IMR-90 (cell line): Measurements from ENCODE around the gene KRT32. TPM values are rescaled to one million over a fixed set of nuclear protein-coding genes. Genes with fewer than 3 reads are reported as not detected.

ENCODE experiments used
- ATAC-seq: fragments of 200-7000 bp; cut with Tn5 transposase; 2 replicates; pipeline ENCODE4 v1.9.1; 2020; ENCODE audit warnings: low read depth, mild to moderate bottlenecking, moderate library complexity
- BruUV-seq: library from RNA; stranded (reverse); fragments of 400-500 nt; replicated peaks from 2 replicates; lab custom pipeline; 2021; lab: Mats Ljungman, UMichigan
- CTCF ChIA-PET: fragments of 300-600 bp; formaldehyde crosslinking; extraction: SDS; loops from one replicate; lab custom pipeline; 2021; ENCODE audit warnings: antibody characterized with exemption; lab: Yijun Ruan, JAX
- POLR2A ChIA-PET: fragments of 300-600 bp; sonication (Branson Sonifier 250); formaldehyde crosslinking; loops from one replicate; lab custom pipeline; 2022; ENCODE audit warnings: antibody characterized with exemption; ENCODE audit not compliant: unreplicated experiment; lab: Charles Lee
- DNase-seq: peaks from one replicate; pipeline ENCODE4 v3.0.0; 2013
- H2AFZ ChIP-seq: replicated peaks from 2 replicates; pipeline ENCODE3; 2013; ENCODE audit warnings: low read length, mild to moderate bottlenecking; ENCODE audit not compliant: poor library complexity
- H2AK5ac ChIP-seq: 2 replicates; pipeline ENCODE4 v1.6.1; 2013; ENCODE audit warnings: low read depth, low read length, inconsistent platforms
- H2AK9ac ChIP-seq: replicated peaks from 2 replicates; pipeline ENCODE3; 2013; ENCODE audit warnings: mild to moderate bottlenecking, low read depth, low read length, moderate library complexity; ENCODE audit not compliant: poor library complexity
- H2BK120ac ChIP-seq: 2 replicates; pipeline ENCODE4 v1.6.1; 2013; ENCODE audit warnings: low read depth, low read length, inconsistent platforms
- H2BK15ac ChIP-seq: 3 replicates; pipeline ENCODE4 v1.6.1; 2013; ENCODE audit warnings: low read depth, low read length, inconsistent platforms
- H2BK20ac ChIP-seq: 2 replicates; pipeline ENCODE4 v1.6.1; 2013; ENCODE audit warnings: low read depth, mild to moderate bottlenecking, inconsistent platforms, low read length, moderate library complexity
- H2BK5ac ChIP-seq: 2 replicates; pipeline ENCODE4 v1.6.1; 2013; ENCODE audit warnings: mild to moderate bottlenecking, low read depth, low read length, inconsistent platforms; ENCODE audit not compliant: poor library complexity, severe bottlenecking
- H3K14ac ChIP-seq: replicated peaks from 2 replicates; pipeline ENCODE4 v1.6.1; 2013; ENCODE audit warnings: low read depth, low read length, inconsistent platforms
- H3K18ac ChIP-seq: 2 replicates; pipeline ENCODE4 v1.6.1; 2013; ENCODE audit warnings: low read depth, low read length, control low read depth
- H3K23ac ChIP-seq: 2 replicates; pipeline ENCODE4 v1.6.1; 2013; ENCODE audit warnings: low read depth, low read length, inconsistent platforms
- H3K27ac ChIP-seq: 2 replicates; pipeline ENCODE4 v1.5.1; 2013; ENCODE audit warnings: mild to moderate bottlenecking, control low read depth, low read length; ENCODE audit not compliant: insufficient read depth
- H3K27me3 ChIP-seq: 2 replicates; pipeline ENCODE4 v1.6.1; 2013; ENCODE audit warnings: low read length; ENCODE audit not compliant: control insufficient read depth, insufficient read depth
- H3K36me3 ChIP-seq: 2 replicates; pipeline ENCODE4 v1.6.1; 2013; ENCODE audit warnings: low read length, mixed read lengths; ENCODE audit not compliant: control insufficient read depth, insufficient read depth
- H3K4ac ChIP-seq: 2 replicates; pipeline ENCODE4 v1.6.1; 2013; ENCODE audit warnings: low read depth, low read length, inconsistent platforms
- H3K4me1 ChIP-seq: 2 replicates; pipeline ENCODE4 v1.6.1; 2013; ENCODE audit warnings: low read length, mixed read lengths; ENCODE audit not compliant: control insufficient read depth, insufficient read depth
- H3K4me2 ChIP-seq: 2 replicates; pipeline ENCODE4 v1.6.1; 2013; ENCODE audit warnings: low read depth, mild to moderate bottlenecking, control low read depth, low read length, moderate library complexity
- H3K4me3 ChIP-seq: 2 replicates; pipeline ENCODE4 v1.5.1; 2013; ENCODE audit warnings: low read depth, mild to moderate bottlenecking, control low read depth, low read length, moderate library complexity; ENCODE audit not compliant: insufficient read depth
- H3K56ac ChIP-seq: 2 replicates; pipeline ENCODE4 v1.6.1; 2013; ENCODE audit warnings: low read length, inconsistent platforms; ENCODE audit not compliant: insufficient read depth; ENCODE audit errors: extremely low read depth
- H3K79me1 ChIP-seq, 2 experiments: 2 replicates each; pipeline ENCODE4 v1.6.1; 2013; ENCODE audit warnings: low read length in 2 of 2, inconsistent platforms in 1 of 2, low read depth in 1 of 2
- H3K9ac ChIP-seq: 2 replicates; pipeline ENCODE4 v1.6.1; 2013; ENCODE audit warnings: low read depth, low read length, control low read depth
- H3K9me1 ChIP-seq: 2 replicates; pipeline ENCODE4 v1.6.1; 2013; ENCODE audit warnings: low read length, inconsistent platforms; ENCODE audit not compliant: insufficient read depth
- H3K9me3 ChIP-seq: 2 replicates; pipeline ENCODE4 v1.6.1; 2013; ENCODE audit warnings: low read length; ENCODE audit not compliant: control insufficient read depth, insufficient read depth
- H4K20me1 ChIP-seq: 2 replicates; pipeline ENCODE4 v1.6.1; 2013; ENCODE audit warnings: low read length, inconsistent platforms; ENCODE audit not compliant: insufficient read depth
- H4K5ac ChIP-seq: 2 replicates; pipeline ENCODE4 v1.6.1; 2013; ENCODE audit warnings: mild to moderate bottlenecking, low read depth, low read length, control low read depth
- H4K8ac ChIP-seq, 2 experiments: 2 replicates each; pipeline ENCODE4 v1.6.1; 2013; ENCODE audit warnings: low read depth in 2 of 2, low read length in 2 of 2, control low read depth in 1 of 2, inconsistent platforms in 1 of 2
- H4K91ac ChIP-seq: 2 replicates; pipeline ENCODE4 v1.6.1; 2013; ENCODE audit warnings: low read depth, low read length, inconsistent platforms; ENCODE audit not compliant: insufficient read depth
- BHLHE40 ChIP-seq: fragments of 150-350 bp; IDR thresholded peaks from 2 replicates; pipeline ENCODE4 v1.6.1; 2016; ENCODE audit warnings: mild to moderate bottlenecking, low read depth, low read length
- CEBPB ChIP-seq: IDR thresholded peaks from 2 replicates; pipeline ENCODE4 v1.6.1; 2012; ENCODE audit warnings: low read depth, low read length, improper control_type of control experiment
- CHD1 ChIP-seq: IDR thresholded peaks from 2 replicates; pipeline ENCODE4 v1.6.1; 2012; ENCODE audit warnings: low read depth, low read length, improper control_type of control experiment
- FOS ChIP-seq: fragments of 150-350 bp; IDR thresholded peaks from 2 replicates; pipeline ENCODE4 v1.6.1; 2016; ENCODE audit warnings: low read depth, low read length
- MAFK ChIP-seq: IDR thresholded peaks from 2 replicates; pipeline ENCODE4 v1.6.1; 2012; ENCODE audit warnings: low read depth, low read length, improper control_type of control experiment
- MAZ ChIP-seq: IDR thresholded peaks from 2 replicates; pipeline ENCODE4 v1.6.1; 2012; ENCODE audit warnings: low read depth, mild to moderate bottlenecking, low read length, improper control_type of control experiment, moderate library complexity, borderline replicate concordance
- MXI1 ChIP-seq: IDR thresholded peaks from 2 replicates; pipeline ENCODE4 v1.6.1; 2012; ENCODE audit warnings: low read depth, mild to moderate bottlenecking, low read length, moderate library complexity, borderline replicate concordance
- NFE2L2 ChIP-seq: fragments of 150-350 bp; IDR thresholded peaks from 2 replicates; pipeline ENCODE4 v1.6.1; 2016; ENCODE audit warnings: low read depth, mild to moderate bottlenecking, low read length
- POLR2A ChIP-seq: IDR thresholded peaks from 2 replicates; pipeline ENCODE4 v1.6.1; 2012; ENCODE audit warnings: mild to moderate bottlenecking, low read depth, low read length
- RAD21 ChIP-seq: IDR thresholded peaks from 2 replicates; pipeline ENCODE4 v1.6.1; 2012; ENCODE audit warnings: low read length, improper control_type of control experiment
- RCOR1 ChIP-seq: IDR thresholded peaks from 2 replicates; pipeline ENCODE4 v1.6.1; 2012; ENCODE audit warnings: mild to moderate bottlenecking, low read length, improper control_type of control experiment; ENCODE audit not compliant: insufficient replicate concordance
- RFX5 ChIP-seq: IDR thresholded peaks from 2 replicates; pipeline ENCODE4 v1.8.0; 2012; ENCODE audit warnings: low read depth, mild to moderate bottlenecking, low read length, moderate library complexity
- SMC3 ChIP-seq: fragments of 150-350 bp; IDR thresholded peaks from 2 replicates; pipeline ENCODE4 v1.6.1; 2016; ENCODE audit warnings: low read depth, mild to moderate bottlenecking, antibody characterized with exemption, low read length, moderate library complexity
- WGBS, 2 experiments: methylation state at CpG; one replicate each; pipeline versions ENCODE4 v1.1.5 to v1.1.7; 2013; ENCODE audit warnings: missing lambda C conversion rate in 2 of 2; ENCODE audit not compliant: insufficient read length in 1 of 2; ENCODE audit errors: extremely low coverage in 2 of 2; 5-methylcytosine and 5-hydroxymethylcytosine counted together
- dilution Hi-C: fragments of 300-500 bp; cut with HindIII; formaldehyde crosslinking; loops from one replicate; pipeline ENCODE4 v1.14.3; 2018; ENCODE audit warnings: low sequenced_read_pairs; ENCODE audit not compliant: unreplicated experiment
- in situ Hi-C: fragments of 300-500 bp; cut with MboI; formaldehyde crosslinking; loops from 3 replicates; pipeline ENCODE4 v1.14.3; 2019; ENCODE audit warnings: low sequenced_read_pairs, inconsistent platforms, mixed read lengths
- intact Hi-C: fragments of 100-400 bp; cut with micrococcal nuclease; formaldehyde crosslinking; loops from 2 replicates; pipeline ENCODE4 v1.10.0; 2022
- polyA plus RNA-seq, 3 experiments: library from polyadenylated mRNA; depleted of rRNA; stranded (reverse); fragments of >200 nt; gene quantifications; 2 replicates each; pipeline ENCODE4 v1.2.3, GENCODE V29; 2012; ENCODE audit warnings: low replicate concordance in 1 of 3
- total RNA-seq: library from RNA; depleted of rRNA; stranded (reverse); fragments of >200 nt; gene quantifications from 2 replicates; pipeline ENCODE4 v1.2.3, GENCODE V29; 2012
- TF ChIP-seq, protein P1 (sequence below): fragments of 150-350 bp; IDR thresholded peaks from 2 replicates; pipeline ENCODE4 v1.6.1; 2017; ENCODE audit warnings: mild to moderate bottlenecking, antibody characterized with exemption, low read length, low read depth
- TF ChIP-seq, protein P2 (sequence below): conservative IDR thresholded peaks from 2 replicates; pipeline ENCODE4 v1.5.1; 2012; ENCODE audit warnings: mild to moderate bottlenecking, low read depth, low read length, improper control_type of control experiment
- TF ChIP-seq, protein P3 (sequence below): fragments of 150-350 bp; IDR thresholded peaks from 2 replicates; pipeline ENCODE4 v1.6.1; 2016; ENCODE audit warnings: low read depth, mild to moderate bottlenecking, low read length, moderate library complexity, borderline replicate concordance

The KRT32 gene
- total and polyA plus RNA-seq, 2 of the 4 experiments (the other 2 are of a cell fraction): 0.09 TPM; not detected in 1

DNA sequence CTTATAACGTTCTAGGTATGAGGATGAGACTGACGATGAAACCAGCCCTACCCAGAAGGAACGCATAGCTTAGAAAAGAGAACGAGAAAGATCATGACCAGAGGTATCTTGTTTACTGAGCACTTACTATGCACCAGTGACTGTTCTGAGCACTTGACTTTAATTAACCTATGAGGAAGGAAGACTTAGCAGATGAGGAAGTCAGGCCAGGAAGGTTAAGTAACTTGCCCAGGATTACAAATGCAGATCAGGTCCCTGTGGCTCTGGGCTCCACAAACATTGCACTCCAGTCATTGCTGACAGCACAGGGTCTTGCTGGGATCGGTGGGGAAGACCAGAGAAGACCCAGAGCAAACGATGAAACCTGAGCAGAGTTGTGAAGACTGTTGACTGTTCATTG, 31.1 kb upstream of the KRT32 start:
- H3K4me3 ChIP-seq: no peak overlapping the region
- POLR2A ChIA-PET: no interaction called here
- peak overlapping the region; percentile 71 for H2AFZ ChIP-seq
- no peak overlapping the region for H3K9ac ChIP-seq
- peaks cover 14% of the 10 kb centered on the region for H3K4me1 ChIP-seq
- peak overlapping the region; percentile 70 for H2AK9ac ChIP-seq
- H3K27me3 ChIP-seq: no peaks in the 10 kb centered on the region
- peaks cover 24% of the 10 kb centered on the region for H3K9me1 ChIP-seq
- TF ChIP-seq RCOR1: no peak
- no peak for TF ChIP-seq RAD21
- no peak for TF ChIP-seq MXI1
- TF ChIP-seq, protein P1, sequence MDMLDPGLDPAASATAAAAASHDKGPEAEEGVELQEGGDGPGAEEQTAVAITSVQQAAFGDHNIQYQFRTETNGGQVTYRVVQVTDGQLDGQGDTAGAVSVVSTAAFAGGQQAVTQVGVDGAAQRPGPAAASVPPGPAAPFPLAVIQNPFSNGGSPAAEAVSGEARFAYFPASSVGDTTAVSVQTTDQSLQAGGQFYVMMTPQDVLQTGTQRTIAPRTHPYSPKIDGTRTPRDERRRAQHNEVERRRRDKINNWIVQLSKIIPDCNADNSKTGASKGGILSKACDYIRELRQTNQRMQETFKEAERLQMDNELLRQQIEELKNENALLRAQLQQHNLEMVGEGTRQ: no peak
- TF ChIP-seq RFX5: no peak
- TF ChIP-seq MAZ: no peak
- no peak for TF ChIP-seq NFE2L2
- no peak for TF ChIP-seq POLR2A
- TF ChIP-seq SMC3: no peak
- TF ChIP-seq, protein P2, sequence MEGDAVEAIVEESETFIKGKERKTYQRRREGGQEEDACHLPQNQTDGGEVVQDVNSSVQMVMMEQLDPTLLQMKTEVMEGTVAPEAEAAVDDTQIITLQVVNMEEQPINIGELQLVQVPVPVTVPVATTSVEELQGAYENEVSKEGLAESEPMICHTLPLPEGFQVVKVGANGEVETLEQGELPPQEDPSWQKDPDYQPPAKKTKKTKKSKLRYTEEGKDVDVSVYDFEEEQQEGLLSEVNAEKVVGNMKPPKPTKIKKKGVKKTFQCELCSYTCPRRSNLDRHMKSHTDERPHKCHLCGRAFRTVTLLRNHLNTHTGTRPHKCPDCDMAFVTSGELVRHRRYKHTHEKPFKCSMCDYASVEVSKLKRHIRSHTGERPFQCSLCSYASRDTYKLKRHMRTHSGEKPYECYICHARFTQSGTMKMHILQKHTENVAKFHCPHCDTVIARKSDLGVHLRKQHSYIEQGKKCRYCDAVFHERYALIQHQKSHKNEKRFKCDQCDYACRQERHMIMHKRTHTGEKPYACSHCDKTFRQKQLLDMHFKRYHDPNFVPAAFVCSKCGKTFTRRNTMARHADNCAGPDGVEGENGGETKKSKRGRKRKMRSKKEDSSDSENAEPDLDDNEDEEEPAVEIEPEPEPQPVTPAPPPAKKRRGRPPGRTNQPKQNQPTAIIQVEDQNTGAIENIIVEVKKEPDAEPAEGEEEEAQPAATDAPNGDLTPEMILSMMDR: no peak
- TF ChIP-seq, protein P3, sequence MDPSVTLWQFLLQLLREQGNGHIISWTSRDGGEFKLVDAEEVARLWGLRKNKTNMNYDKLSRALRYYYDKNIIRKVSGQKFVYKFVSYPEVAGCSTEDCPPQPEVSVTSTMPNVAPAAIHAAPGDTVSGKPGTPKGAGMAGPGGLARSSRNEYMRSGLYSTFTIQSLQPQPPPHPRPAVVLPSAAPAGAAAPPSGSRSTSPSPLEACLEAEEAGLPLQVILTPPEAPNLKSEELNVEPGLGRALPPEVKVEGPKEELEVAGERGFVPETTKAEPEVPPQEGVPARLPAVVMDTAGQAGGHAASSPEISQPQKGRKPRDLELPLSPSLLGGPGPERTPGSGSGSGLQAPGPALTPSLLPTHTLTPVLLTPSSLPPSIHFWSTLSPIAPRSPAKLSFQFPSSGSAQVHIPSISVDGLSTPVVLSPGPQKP: no peak
- no peak for TF ChIP-seq CHD1
- no peak for TF ChIP-seq BHLHE40
- TF ChIP-seq FOS: no peak
- no peak for TF ChIP-seq MAFK
- TF ChIP-seq CEBPB: no peak
- no peak for ATAC-seq
- no peak overlapping the region for H3K23ac ChIP-seq
- WGBS, 2 experiments: 80% methylated on average over 1 of the region's 6 CpGs; no CpG with 5 or more reads in 1 of the 2 experiments
- no peaks in the 10 kb centered on the region for H4K20me1 ChIP-seq
- dilution Hi-C loops: no loop called here
- no peak overlapping the region; the same call in 1 of the 2 replicates for H4K5ac ChIP-seq
- H3K14ac ChIP-seq: peak overlapping the region; percentile 66; the same call in 1 of the 2 replicates
- H3K4me2 ChIP-seq: no peak overlapping the region
- peak overlapping the region; percentile 91; the same call in 1 of the 3 replicates for H2BK15ac ChIP-seq
- BruUV-seq: no TSS peak
- H2BK120ac ChIP-seq: peak overlapping the region; percentile 49; the same call in 1 of the 2 replicates
- no peak for DNase-seq
- H3K18ac ChIP-seq: no peak overlapping the region
- no peak overlapping the region for H2BK5ac ChIP-seq
- no peak overlapping the region for H3K27ac ChIP-seq
- no peaks in the 10 kb centered on the region for H3K79me1 ChIP-seq
- in situ Hi-C loops: no loop called here
- H2AK5ac ChIP-seq: peak overlapping the region; percentile 48; the same call in 1 of the 2 replicates
- CTCF ChIA-PET: interaction anchor here (1.0 to 1.3 kb wide), 3 partner anchors 51 to 168 kb away, joined by 3 to 4 read pairs (median 3); no protein-coding TSS in a partner anchor
- H3K4ac ChIP-seq: peak overlapping the region; percentile 60; the same call in 1 of the 2 replicates
- peak overlapping the region in 1 of 2 experiments; percentile 19; a peak in 1 of 4 replicates for H4K8ac ChIP-seq
- peak overlapping the region; percentile 62 for H4K91ac ChIP-seq
- intact Hi-C loops: loop anchor here (5.0 kb wide), 1 partner anchor 436 kb away; the partner anchor contains the start of gene KRTAP2-3
- H3K9me3 ChIP-seq: no peaks in the 10 kb centered on the region
- no peaks in the 10 kb centered on the region for H3K36me3 ChIP-seq
- no peak overlapping the region for H3K56ac ChIP-seq
- peak overlapping the region; percentile 84; the same call in 1 of the 2 replicates for H2BK20ac ChIP-seq
